ENCODE data around the gene UPK3BL1. TPM values are rescaled to one million over a fixed set of nuclear protein-coding genes. Genes with fewer than 3 reads are reported as not detected.
"Not testable (repeated sequence)": the region's sequence is repeated elsewhere in the genome, so short reads cannot be mapped to it uniquely, and the experiment has no call there.

UPK3BL1 gene
- total RNA-seq (85.4 and 97.7 TPM in 2 replicates), polyA plus RNA-seq (189 and 203 TPM in 2 replicates), polyA minus RNA-seq (18.5 and 26.6 TPM in 2 replicates)
- 45.0 TPM for total RNA-seq (2013)

GRCh38 chr7:102642691-102643090 is at the start of gene UPK3BL1:
UPK3BL1 (minus strand) TSS chr7:102642791; CDS start chr7:102642741, 50 bp downstream.
- H3K27ac Mint-ChIP-seq; POLR2A ChIA-PET; H3K9me3 Mint-ChIP-seq (ENCODE audit: insufficient read depth); H3K27me3 Mint-ChIP-seq; H3K9ac ChIP-seq (ENCODE audit: low read length); H3K27ac ChIP-seq (ENCODE audit: low read length in 2 of 2); H3K4me3 ChIP-seq (ENCODE audit: control extremely low read depth in 1 of 5, extremely low read depth in 1 of 5, insufficient read depth in 1 of 5, low read depth in 2 of 5, low read length in 4 of 5); H3K4me2 ChIP-seq (replicated peaks; ENCODE audit: low read depth, low read length, poor library complexity, severe bottlenecking); H3K9me3 ChIP-seq (ENCODE audit: control extremely low read depth in 1 of 3, control insufficient read depth in 2 of 3, insufficient read depth in 1 of 3, low read length in 2 of 3); H3K36me3 ChIP-seq (replicated peaks in 1 of 2; ENCODE audit: control extremely low read depth in 1 of 2, control insufficient read depth in 1 of 2, extremely low read depth in 1 of 2, insufficient read depth in 2 of 2, low read length in 1 of 2); DNase-seq; H3K4me1 Mint-ChIP-seq; CTCF ChIA-PET; intact Hi-C loops (cut with micrococcal nuclease); H3K27me3 ChIP-seq (replicated peaks in 1 of 4; ENCODE audit: control extremely low read depth in 1 of 4, control insufficient read depth in 3 of 4, insufficient read depth in 4 of 4, low read length in 3 of 4); H3K4me3 Mint-ChIP-seq; H3K4me1 ChIP-seq (ENCODE audit: control insufficient read depth in 2 of 2, insufficient read depth in 2 of 2, low read length in 2 of 2); H2AFZ ChIP-seq (ENCODE audit: insufficient read depth, low read depth, low read length, poor library complexity, severe bottlenecking); ATAC-seq (ENCODE audit: low read depth); H4K20me1 ChIP-seq (ENCODE audit: control insufficient read depth, insufficient read depth, low read length, poor library complexity, severe bottlenecking); H3K79me2 ChIP-seq (ENCODE audit: control insufficient read depth, insufficient read depth, low read length): not testable (repeated sequence)
- WGBS (ENCODE audit: insufficient coverage): no CpG with 5 or more reads among the region's 9 CpGs

GRCh38 chr7:102690602-102691001 is 48.0 kb upstream of the UPK3BL1 start:
- H3K27ac Mint-ChIP-seq; H4K20me1 ChIP-seq (ENCODE audit: control insufficient read depth, insufficient read depth, low read length, poor library complexity, severe bottlenecking); H3K36me3 ChIP-seq (replicated peaks in 1 of 2; ENCODE audit: control extremely low read depth in 1 of 2, control insufficient read depth in 1 of 2, extremely low read depth in 1 of 2, insufficient read depth in 2 of 2, low read length in 1 of 2); H3K9me3 ChIP-seq (ENCODE audit: control extremely low read depth in 1 of 3, control insufficient read depth in 2 of 3, insufficient read depth in 1 of 3, low read length in 2 of 3); H3K27me3 Mint-ChIP-seq; DNase-seq; H3K4me1 ChIP-seq (ENCODE audit: control insufficient read depth in 2 of 2, insufficient read depth in 2 of 2, low read length in 2 of 2); H3K27ac ChIP-seq (ENCODE audit: low read length in 2 of 2); H3K9ac ChIP-seq (ENCODE audit: low read length); H3K4me3 ChIP-seq (ENCODE audit: control extremely low read depth in 1 of 5, extremely low read depth in 1 of 5, insufficient read depth in 1 of 5, low read depth in 2 of 5, low read length in 4 of 5); H3K4me2 ChIP-seq (replicated peaks; ENCODE audit: low read depth, low read length, poor library complexity, severe bottlenecking); CTCF ChIA-PET; H3K79me2 ChIP-seq (ENCODE audit: control insufficient read depth, insufficient read depth, low read length); ATAC-seq (ENCODE audit: low read depth); POLR2A ChIA-PET; H3K4me3 Mint-ChIP-seq; H3K4me1 Mint-ChIP-seq; H2AFZ ChIP-seq (ENCODE audit: insufficient read depth, low read depth, low read length, poor library complexity, severe bottlenecking); H3K27me3 ChIP-seq (replicated peaks in 1 of 4; ENCODE audit: control extremely low read depth in 1 of 4, control insufficient read depth in 3 of 4, insufficient read depth in 4 of 4, low read length in 3 of 4); H3K9me3 Mint-ChIP-seq (ENCODE audit: insufficient read depth); intact Hi-C loops (cut with micrococcal nuclease): not testable (repeated sequence)
- no CpG with 5 or more reads among the region's 6 CpGs for WGBS (ENCODE audit: insufficient coverage)

DNA sequence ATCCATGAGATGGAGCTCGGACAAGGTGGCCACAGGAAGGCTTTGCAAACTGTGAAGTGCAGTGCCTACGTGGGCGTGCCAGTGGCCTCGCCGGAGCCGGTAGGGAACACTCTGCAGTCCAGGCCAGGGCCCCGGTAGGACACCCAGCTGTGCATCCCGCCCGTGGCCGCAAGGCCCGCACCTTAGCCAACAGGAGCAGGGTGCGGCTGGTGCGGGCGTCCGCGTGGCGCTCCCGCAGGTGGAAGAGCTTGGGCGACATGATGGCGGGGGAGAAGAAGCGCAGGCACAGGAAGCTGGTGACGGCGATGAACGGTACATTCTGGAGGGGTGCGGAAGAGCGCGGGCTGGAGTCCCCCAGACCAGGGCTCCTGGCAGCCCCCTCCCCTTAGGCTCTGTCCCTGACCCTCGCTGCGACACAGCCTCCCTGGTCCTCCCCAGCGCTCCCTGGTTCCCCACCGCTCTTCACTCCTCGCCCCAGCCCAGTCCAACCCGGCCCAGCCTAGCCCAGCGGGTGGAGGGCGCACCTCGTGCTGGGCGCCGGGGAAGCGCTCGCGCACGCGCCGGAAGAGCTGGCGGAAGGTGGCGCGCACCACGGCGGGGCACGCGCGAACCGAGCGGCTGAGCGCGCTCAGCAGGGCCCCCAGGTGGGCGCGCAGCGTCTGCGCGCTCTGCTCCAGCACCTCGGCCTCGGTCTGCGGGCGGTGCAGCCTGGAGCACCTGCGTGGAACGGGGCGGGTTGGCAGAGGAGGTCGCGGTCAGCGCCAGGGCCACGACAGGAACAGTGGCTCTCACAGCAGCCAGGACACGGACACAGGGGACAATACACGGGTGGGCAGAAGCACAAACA is 47.1 kb upstream of the UPK3BL1 start:
- H3K9ac ChIP-seq (ENCODE audit: low read length); POLR2A ChIA-PET; H3K27ac Mint-ChIP-seq; intact Hi-C loops (cut with micrococcal nuclease); H3K9me3 ChIP-seq (ENCODE audit: control extremely low read depth in 1 of 3, control insufficient read depth in 2 of 3, insufficient read depth in 1 of 3, low read length in 2 of 3); H3K4me2 ChIP-seq (replicated peaks; ENCODE audit: low read depth, low read length, poor library complexity, severe bottlenecking); H3K27ac ChIP-seq (ENCODE audit: low read length in 2 of 2); H3K36me3 ChIP-seq (replicated peaks in 1 of 2; ENCODE audit: control extremely low read depth in 1 of 2, control insufficient read depth in 1 of 2, extremely low read depth in 1 of 2, insufficient read depth in 2 of 2, low read length in 1 of 2); H3K4me1 Mint-ChIP-seq; H3K9me3 Mint-ChIP-seq (ENCODE audit: insufficient read depth); H3K4me3 Mint-ChIP-seq; H3K27me3 ChIP-seq (replicated peaks in 1 of 4; ENCODE audit: control extremely low read depth in 1 of 4, control insufficient read depth in 3 of 4, insufficient read depth in 4 of 4, low read length in 3 of 4); H3K79me2 ChIP-seq (ENCODE audit: control insufficient read depth, insufficient read depth, low read length); CTCF ChIA-PET; H4K20me1 ChIP-seq (ENCODE audit: control insufficient read depth, insufficient read depth, low read length, poor library complexity, severe bottlenecking); H3K4me1 ChIP-seq (ENCODE audit: control insufficient read depth in 2 of 2, insufficient read depth in 2 of 2, low read length in 2 of 2); H2AFZ ChIP-seq (ENCODE audit: insufficient read depth, low read depth, low read length, poor library complexity, severe bottlenecking); H3K27me3 Mint-ChIP-seq: not testable (repeated sequence)
- ATAC-seq (ENCODE audit: low read depth): peak; percentile 65
- H3K4me3 ChIP-seq (ENCODE audit: control extremely low read depth in 1 of 5, extremely low read depth in 1 of 5, insufficient read depth in 1 of 5, low read depth in 2 of 5, low read length in 4 of 5): peak overlapping the region in 2 of 5 experiments; percentile 29 to 30
- no CpG with 5 or more reads among the region's 74 CpGs for WGBS (ENCODE audit: insufficient coverage)
- peak; percentile 56 for DNase-seq

DNA sequence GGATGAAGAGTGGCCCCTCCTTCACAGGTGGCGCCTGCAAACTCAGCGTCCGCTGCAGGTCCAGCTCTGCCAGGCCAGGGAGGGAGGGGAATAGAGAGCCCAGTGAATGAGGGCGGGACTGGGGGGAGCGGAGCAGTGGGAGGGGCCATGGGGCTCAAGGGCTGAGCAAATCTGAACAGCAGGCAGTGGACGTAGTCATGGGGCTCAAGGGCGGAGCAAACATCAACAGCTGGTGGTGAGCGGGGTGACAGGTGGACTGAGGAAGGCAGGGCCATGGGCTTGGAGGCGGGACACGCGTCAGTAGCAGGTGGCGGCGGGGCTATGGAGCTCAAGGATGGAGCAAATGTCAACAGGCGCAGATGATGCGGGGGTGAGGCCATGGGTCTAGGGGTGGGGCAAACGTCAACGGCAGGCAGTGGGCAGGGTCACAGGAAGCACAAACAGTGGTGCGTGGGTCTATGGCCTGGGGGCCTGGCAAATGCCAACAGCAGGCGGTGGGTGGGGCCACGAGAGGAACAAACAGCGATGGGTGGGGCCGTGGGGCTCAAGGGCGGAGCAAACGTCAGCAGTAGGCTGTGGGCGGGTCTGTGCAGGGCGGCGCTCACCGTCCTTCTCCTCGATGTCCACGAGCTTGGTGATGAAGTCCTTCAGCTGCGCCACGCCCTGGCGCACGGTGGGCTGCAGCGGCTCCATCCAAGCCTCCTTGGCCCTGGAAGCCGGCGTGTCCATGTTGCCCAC is 45.9 kb upstream of the UPK3BL1 start:
- DNase-seq; H3K27me3 ChIP-seq (replicated peaks in 1 of 4; ENCODE audit: control extremely low read depth in 1 of 4, control insufficient read depth in 3 of 4, insufficient read depth in 4 of 4, low read length in 3 of 4); H3K4me1 Mint-ChIP-seq; CTCF ChIA-PET; H3K4me2 ChIP-seq (replicated peaks; ENCODE audit: low read depth, low read length, poor library complexity, severe bottlenecking); H3K9me3 Mint-ChIP-seq (ENCODE audit: insufficient read depth); H3K9me3 ChIP-seq (ENCODE audit: control extremely low read depth in 1 of 3, control insufficient read depth in 2 of 3, insufficient read depth in 1 of 3, low read length in 2 of 3); H3K4me3 Mint-ChIP-seq; H3K27ac ChIP-seq (ENCODE audit: low read length in 2 of 2); H3K27me3 Mint-ChIP-seq; H2AFZ ChIP-seq (ENCODE audit: insufficient read depth, low read depth, low read length, poor library complexity, severe bottlenecking); H3K4me1 ChIP-seq (ENCODE audit: control insufficient read depth in 2 of 2, insufficient read depth in 2 of 2, low read length in 2 of 2); H3K4me3 ChIP-seq (ENCODE audit: control extremely low read depth in 1 of 5, extremely low read depth in 1 of 5, insufficient read depth in 1 of 5, low read depth in 2 of 5, low read length in 4 of 5); H3K27ac Mint-ChIP-seq; H3K36me3 ChIP-seq (replicated peaks in 1 of 2; ENCODE audit: control extremely low read depth in 1 of 2, control insufficient read depth in 1 of 2, extremely low read depth in 1 of 2, insufficient read depth in 2 of 2, low read length in 1 of 2); intact Hi-C loops (cut with micrococcal nuclease); H3K9ac ChIP-seq (ENCODE audit: low read length); POLR2A ChIA-PET; H3K79me2 ChIP-seq (ENCODE audit: control insufficient read depth, insufficient read depth, low read length); H4K20me1 ChIP-seq (ENCODE audit: control insufficient read depth, insufficient read depth, low read length, poor library complexity, severe bottlenecking): not testable (repeated sequence)
- peak; percentile 90 for ATAC-seq (ENCODE audit: low read depth)
- no CpG with 5 or more reads among the region's 37 CpGs for WGBS (ENCODE audit: insufficient coverage)
